SHP77 treated with DMSO at 0.1 percent for 48 hours (cell line): ENCODE data around the gene KRTAP9-1.
A peak's percentile ranks its signal among the peaks of the same experiment; 100 is the strongest.
"Not testable (repeated sequence)": the region's sequence is repeated elsewhere in the genome, so short reads cannot be mapped to it uniquely, and the experiment has no call there.

Source experiments
- DNase-seq: peaks from one replicate; lab custom pipeline; 2025; lab: John Stamatoyannopoulos, UW

KRTAP9-1 gene

GRCh38 chr17:41178843-41179616 is 10.7 kb upstream of the KRTAP9-1 start:
- DNase-seq = no peak

GRCh38 chr17:41184480-41184961 is 5.2 kb upstream of the KRTAP9-1 start, which contains the start of gene KRTAP4-1:
Gene KRTAP4-1, minus strand, starts transcription at chr17:41184911. Its CDS starts 57 bp downstream, at chr17:41184854.
- DNase-seq = no peak

DNA sequence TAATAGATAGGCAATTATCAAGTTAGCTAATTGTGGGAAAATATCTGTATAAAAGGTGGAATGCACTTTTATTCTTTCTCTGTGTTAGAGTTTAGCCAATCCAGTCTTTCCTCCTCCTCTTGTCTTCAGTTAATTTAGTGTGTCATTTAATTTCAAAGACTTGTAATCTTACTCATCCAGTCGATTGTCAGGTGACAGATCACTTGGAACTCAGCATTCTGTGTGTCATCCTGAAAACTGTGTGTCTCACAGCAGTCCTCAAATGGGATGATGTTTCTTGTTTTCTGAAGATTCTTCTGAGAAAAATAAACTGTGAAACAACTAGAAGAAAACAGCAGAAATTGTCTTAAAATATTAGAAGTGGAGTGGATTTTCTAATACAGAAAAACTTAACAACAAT is 4.7 kb upstream of the KRTAP9-1 start:
- DNase-seq = no peak

DNA sequence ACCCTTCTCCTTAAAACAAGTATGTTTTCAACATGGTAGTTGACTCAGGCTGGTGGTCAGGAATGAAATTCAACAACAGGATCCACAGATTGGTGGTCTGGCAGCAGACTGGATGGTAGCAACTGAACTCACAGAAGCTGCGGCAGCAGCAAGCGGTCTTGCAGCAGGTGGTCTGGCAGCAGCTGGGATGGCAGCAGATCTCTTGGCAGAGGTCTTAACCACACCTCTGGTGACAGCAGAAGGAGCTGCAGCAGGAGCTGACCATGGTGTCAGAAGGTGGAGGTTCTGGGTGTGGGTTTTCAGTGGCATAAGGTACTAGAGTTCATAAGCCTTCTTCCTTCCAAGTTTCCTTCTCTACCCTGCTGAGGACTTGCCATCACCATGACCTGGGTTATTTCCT is 2.8 kb upstream of the KRTAP9-1 start:
- DNase-seq = no peak

DNA sequence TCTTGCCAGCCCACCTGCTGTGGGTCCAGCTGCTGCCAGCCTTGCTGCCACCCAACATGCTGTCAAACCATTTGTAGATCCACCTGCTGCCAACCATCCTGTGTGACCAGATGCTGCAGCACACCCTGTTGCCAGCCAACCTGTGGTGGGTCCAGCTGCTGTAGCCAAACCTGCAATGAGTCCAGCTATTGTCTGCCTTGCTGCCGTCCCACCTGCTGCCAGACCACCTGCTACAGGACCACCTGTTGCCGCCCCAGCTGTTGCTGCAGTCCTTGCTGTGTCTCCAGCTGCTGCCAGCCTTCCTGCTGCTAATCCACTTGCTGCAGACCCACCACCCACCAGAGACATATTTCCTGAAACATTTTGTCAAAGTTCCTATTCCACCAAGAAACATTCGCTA is 641 bp downstream of the KRTAP9-1 start:
- DNase-seq = no peak

GRCh38 chr17:41196068-41196467 is 6.4 kb downstream of the KRTAP9-1 start:
- no peak for DNase-seq

DNA sequence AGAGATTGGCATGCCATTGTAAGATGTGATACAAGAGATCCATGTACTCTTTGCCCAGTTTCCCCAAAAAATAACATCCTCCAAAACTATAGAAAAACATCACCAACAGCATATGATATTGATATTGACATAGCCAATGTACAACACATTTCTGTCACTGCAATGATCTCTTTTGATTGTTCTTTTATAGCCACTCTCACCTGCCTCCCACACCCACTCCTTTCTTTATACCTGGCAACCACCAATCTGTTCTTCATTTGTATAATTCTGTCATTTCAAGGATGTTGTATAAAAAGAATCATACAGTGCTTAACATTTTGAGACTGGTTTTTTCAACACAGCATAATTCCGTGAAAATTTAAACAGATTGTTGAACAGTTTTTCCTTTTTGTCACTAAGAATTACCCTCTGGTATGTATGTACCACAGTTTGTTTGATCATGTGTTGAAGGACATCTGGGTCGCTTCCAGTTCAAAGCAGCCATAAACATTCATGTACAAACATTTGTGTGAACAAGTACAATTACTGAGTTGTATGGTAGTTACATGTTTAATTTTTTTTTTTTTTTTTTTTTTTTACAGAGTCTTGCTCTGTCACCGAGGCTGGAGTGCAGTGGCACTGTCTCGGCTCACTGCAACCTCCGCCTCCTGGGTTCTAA is 9.9 kb downstream of the KRTAP9-1 start:
- no peak for DNase-seq

DNA sequence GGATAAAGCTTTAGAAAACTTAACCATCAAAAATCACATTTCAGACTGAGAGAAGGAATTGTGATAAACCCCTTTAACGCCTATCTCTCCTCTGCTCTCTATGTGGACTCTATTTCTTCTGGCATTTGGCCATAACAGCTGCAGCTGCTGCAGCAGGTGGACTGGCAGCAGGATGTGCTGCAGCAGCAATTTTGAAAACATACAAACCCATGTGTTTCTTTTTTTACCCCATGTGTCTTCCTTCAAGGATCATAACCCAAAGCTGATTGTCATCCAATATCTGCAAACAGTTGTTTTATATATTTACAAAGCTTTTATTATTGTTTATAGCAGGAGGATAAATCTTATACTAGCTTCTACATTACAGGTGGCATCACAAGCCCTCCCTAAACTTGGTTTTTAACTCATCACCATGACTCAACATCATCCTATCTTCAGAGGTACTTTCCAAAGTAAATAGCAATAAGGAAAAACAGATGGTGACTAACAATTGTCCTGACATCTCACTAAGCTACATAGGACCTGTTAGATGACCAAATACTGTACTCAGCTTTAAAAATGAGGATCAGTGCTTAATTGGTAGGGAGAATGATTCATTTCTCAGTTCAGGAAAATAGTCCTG is 22.3 kb downstream of the KRTAP9-1 start:
- DNase-seq = peak; percentile 22

GRCh38 chr17:41212524-41213169 is 23.0 kb downstream of the KRTAP9-1 start:
- no peak for DNase-seq

DNA sequence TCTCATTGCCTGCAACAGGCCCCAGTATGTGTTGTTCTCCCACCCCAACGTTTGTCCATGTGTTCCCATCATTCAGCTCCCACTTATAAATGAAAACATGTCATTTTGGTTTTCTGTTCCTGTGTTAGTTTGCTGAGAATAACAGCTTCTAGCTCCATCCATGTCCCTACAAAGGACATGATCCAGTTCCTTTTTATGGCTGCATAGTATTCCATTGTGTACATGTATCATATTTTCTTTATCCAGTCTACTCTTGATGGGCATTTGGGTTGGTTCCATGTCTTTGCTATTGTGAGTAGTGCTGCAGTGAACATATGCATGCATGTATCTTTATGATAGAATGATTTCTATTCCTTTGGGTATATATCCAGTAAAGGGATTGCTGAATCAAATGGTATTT is 26.0 kb downstream of the KRTAP9-1 start:
- DNase-seq = no peak

DNA sequence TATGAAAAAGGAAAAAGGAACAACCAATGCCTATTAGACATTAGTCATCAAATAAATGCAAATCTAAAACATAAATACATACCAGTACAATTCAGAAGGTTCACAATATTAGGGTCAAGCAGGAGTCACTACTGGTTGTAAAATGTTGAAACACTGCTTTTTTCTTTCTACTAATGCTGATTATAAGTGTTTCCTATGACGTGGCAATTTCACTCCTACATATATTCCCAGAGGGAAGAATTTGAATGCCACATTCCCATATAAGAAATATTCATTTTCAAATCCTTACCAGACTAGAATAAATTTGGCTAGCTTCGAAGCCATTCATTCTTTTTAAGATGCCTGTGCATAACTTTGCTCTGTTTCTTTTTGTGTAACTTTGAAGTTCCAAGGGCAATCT is 34.1 kb downstream of the KRTAP9-1 start:
- no peak for DNase-seq

GRCh38 chr17:41226051-41226450 is 36.4 kb downstream of the KRTAP9-1 start:
- no peak for DNase-seq

GRCh38 chr17:41226598-41227095 is 37.0 kb downstream of the KRTAP9-1 start, which contains the start of gene KRTAP9-2:
Gene KRTAP9-2, plus strand, starts transcription at chr17:41226648. Its CDS starts 7 bp downstream, at chr17:41226655.
- DNase-seq = not testable (repeated sequence)

GRCh38 chr17:41230094-41230493 is 40.4 kb downstream of the KRTAP9-1 start:
- no peak for DNase-seq

- DNase-seq = no peak
Observed at GRCh38 chr17:41231731-41232130, 42.0 kb downstream of the KRTAP9-1 start.

DNA sequence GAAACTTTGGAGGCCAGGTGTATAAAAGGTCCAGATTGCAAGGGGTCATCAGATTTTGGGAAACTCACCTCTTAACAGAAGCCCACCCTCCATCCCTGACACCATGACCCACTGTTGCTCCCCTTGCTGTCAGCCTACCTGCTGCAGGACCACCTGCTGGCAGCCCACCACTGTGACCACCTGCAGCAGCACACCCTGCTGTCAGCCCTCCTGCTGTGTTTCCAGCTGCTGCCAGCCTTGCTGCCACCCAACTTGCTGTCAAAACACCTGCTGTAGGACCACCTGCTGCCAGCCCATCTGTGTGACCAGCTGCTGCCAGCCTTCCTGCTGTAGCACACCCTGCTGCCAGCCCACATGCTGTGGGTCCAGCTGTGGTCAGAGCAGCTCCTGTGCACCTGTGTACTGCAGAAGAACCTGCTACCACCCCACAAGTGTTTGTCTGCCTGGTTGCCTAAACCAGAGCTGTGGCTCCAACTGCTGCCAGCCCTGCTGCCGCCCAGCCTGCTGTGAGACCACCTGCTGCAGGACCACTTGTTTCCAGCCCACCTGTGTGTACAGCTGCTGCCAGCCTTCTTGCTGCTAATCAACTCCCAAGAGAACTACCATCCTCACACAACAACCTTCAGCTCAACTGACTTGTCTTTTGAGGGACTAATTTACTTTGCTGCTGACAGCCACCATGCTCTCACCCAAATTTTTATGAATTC is 42.9 kb downstream of the KRTAP9-1 start, which contains the start of gene KRTAP9-3:
Gene KRTAP9-3, plus strand, starts transcription at position 51 of the 707 bp plus-strand sequence. Its CDS starts 53 bp downstream, at position 104.
- not testable (repeated sequence) for DNase-seq

DNA sequence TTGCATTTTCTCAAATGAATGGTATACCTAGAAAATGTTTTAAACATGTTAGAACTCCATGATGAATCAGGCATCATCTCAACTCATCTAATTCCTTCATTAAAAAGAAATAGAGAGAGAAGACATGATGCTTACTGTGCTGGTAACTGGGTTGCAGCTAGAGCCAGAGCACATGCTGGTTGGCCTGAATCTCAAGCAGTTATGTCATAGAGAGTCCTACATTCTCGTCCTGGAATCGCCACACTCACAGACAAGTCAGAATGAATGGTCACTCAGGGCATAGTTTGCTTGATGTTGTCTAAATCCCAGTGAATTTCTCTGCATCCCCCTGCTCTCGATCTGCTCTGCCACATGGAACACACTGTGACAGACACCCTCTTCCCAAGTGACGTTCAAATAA is 47.4 kb downstream of the KRTAP9-1 start:
- not testable (repeated sequence) for DNase-seq

DNA sequence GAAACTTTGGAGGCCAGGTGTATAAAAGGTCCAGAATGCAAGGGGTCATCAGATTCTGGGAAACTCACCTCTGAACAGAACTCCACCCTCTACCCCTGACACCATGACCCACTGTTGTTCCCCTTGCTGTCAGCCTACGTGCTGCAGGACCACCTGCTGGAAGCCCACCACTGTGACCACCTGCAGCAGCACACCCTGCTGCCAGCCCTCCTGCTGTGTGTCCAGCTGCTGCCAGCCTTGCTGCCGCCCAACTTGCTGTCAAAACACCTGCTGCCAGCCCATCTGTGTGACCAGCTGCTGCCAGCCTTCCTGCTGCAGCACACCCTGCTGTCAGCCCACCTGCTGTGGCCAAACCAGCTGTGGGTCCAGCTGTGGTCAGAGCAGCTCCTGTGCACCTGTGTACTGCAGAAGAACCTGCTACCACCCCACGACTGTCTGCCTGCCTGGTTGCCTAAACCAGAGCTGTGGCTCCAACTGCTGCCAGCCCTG is 48.3 kb downstream of the KRTAP9-1 start, which contains the start of gene KRTAP9-8:
Gene KRTAP9-8, plus strand, starts transcription at position 51 of the 489 bp plus-strand sequence. Its CDS starts 53 bp downstream, at position 104.
- DNase-seq = not testable (repeated sequence)
